ENCODE measurements around the gene TSPAN18. TPM values are rescaled to one million over a fixed set of nuclear protein-coding genes. Genes with fewer than 3 reads are reported as not detected.

Gene TSPAN18
- total and polyA plus RNA-seq, 10 of the 15 experiments (the other 5 are each of a cell fraction or from before 2014, with no cell fraction given): 0.02 to 0.77 (median 0.13) TPM; not detected in 1

- SMC1A ChIA-PET (ENCODE audit: uncharacterized antibody, unreplicated experiment): no interaction called here
- Histone ChIP-seq H3K36me3 (ENCODE audit: control insufficient read depth in 2 of 2, insufficient read depth in 2 of 2, low read length in 1 of 2) (no peaks in the 10 kb centered on the region), H3K9ac (ENCODE audit: control insufficient read depth, insufficient read depth, low read length) (no peak overlapping the region), H3K27me3 (replicated peaks in 1 of 2; ENCODE audit: control insufficient read depth in 2 of 2, insufficient read depth in 2 of 2, low read length in 1 of 2) (no peaks in the 10 kb centered on the region; a peak in 2 of 4 replicates), H4K20me1 (ENCODE audit: control insufficient read depth, insufficient read depth) (no peaks in the 10 kb centered on the region), H3K79me2 (ENCODE audit: control insufficient read depth, insufficient read depth, low read length) (no peaks in the 10 kb centered on the region), H2AFZ (ENCODE audit: control insufficient read depth, low read depth, low read length) (no peak overlapping the region), H3K4me3 (no peak overlapping the region), H3K27ac (ENCODE audit: control insufficient read depth, insufficient read depth) (no peak overlapping the region), H3K4me1 (ENCODE audit: control insufficient read depth, insufficient read depth, low read length) (no peaks in the 10 kb centered on the region), H3K4me2 (ENCODE audit: control insufficient read depth, insufficient read depth) (no peak overlapping the region), H3K9me3 (replicated peaks; ENCODE audit: control insufficient read depth, insufficient read depth, low read length) (no peaks in the 10 kb centered on the region; the same call in 2 of the 3 replicates)
- POLR2A ChIA-PET: no interaction called here
- in situ Hi-C loops (cut with MboI) (no loop called here), intact Hi-C loops (cut with micrococcal nuclease; ENCODE audit: unreplicated experiment) (no loop called here)
- CTCF ChIA-PET: no interaction called here
- BruUV-seq (replicated peaks): no TSS peak
- DNase-seq (ENCODE audit: low read depth, low spot score) (no peak), ATAC-seq (no peak), FAIRE-seq (no peak)
- 24% methylated on average over 6 of the region's 6 CpGs for WGBS (ENCODE audit: insufficient coverage, insufficient replicate concordance, low lambda C conversion rate, missing lambda C conversion rate)
- RAD21 ChIA-PET (ENCODE audit: unreplicated experiment): no interaction called here
- no peak for TF ChIP-seq CBX5 (IDR thresholded peaks at IDR 0.05; ENCODE audit: low read depth)
- TF ChIP-seq SP1 (IDR thresholded peaks at IDR 0.05; ENCODE audit: low read depth, low read length): no peak
- TF ChIP-seq GATAD2B (conservative IDR thresholded peaks at IDR 0.05; ENCODE audit: low read depth): no peak
- TF ChIP-seq CEBPB (IDR thresholded peaks at IDR 0.05; ENCODE audit: borderline replicate concordance in 1 of 2, low read depth in 2 of 2, low read length in 2 of 2): no peak
- no peak for TF ChIP-seq ZBED1 (IDR thresholded peaks at IDR 0.05; ENCODE audit: borderline replicate concordance)
- TF ChIP-seq CHD2 (IDR thresholded peaks at IDR 0.05; ENCODE audit: borderline replicate concordance, low read depth, low read length): no peak
- TF ChIP-seq ETV6 (conservative IDR thresholded peaks at IDR 0.05 in 1 of 2, IDR thresholded peaks at IDR 0.05 in 1 of 2; ENCODE audit: borderline replicate concordance in 1 of 2, low read depth in 1 of 2): no peak
- no peak for TF ChIP-seq ZNF24 (IDR thresholded peaks at IDR 0.05)
- no peak for TF ChIP-seq NKRF (conservative IDR thresholded peaks at IDR 0.05)
- TF ChIP-seq ZNF592 (IDR thresholded peaks at IDR 0.05): no peak
- TF ChIP-seq ZNF384 (IDR thresholded peaks at IDR 0.05; ENCODE audit: borderline replicate concordance, low read depth, low read length): no peak
- TF ChIP-seq E2F4 (IDR thresholded peaks at IDR 0.05; ENCODE audit: low read depth, low read length): no peak
- no peak for TF ChIP-seq HDGF (IDR thresholded peaks at IDR 0.05)
- no peak for TF ChIP-seq SMC3 (IDR thresholded peaks at IDR 0.05; ENCODE audit: borderline replicate concordance, low read length)
- no peak for TF ChIP-seq MEF2B (IDR thresholded peaks at IDR 0.05; ENCODE audit: partially characterized antibody, poor library complexity, severe bottlenecking)
- no peak for TF ChIP-seq TCF3 (IDR thresholded peaks at IDR 0.05; ENCODE audit: borderline replicate concordance, insufficient read depth, low read depth, low read length)
- TF ChIP-seq RAD51 (IDR thresholded peaks at IDR 0.05): no peak
- TF ChIP-seq POLR2AphosphoS2 (IDR thresholded peaks at IDR 0.05; ENCODE audit: low read depth, low read length): no peak
Measured at GRCh38 chr11:44811841-44812448, 85.2 kb downstream of the TSPAN18 start.
